Fibroblast of skin of right quadriceps (primary cell): ENCODE data around the gene CLK2.
A peak's percentile ranks its signal among the peaks of the same experiment; 100 is the strongest.

Experiments used
- DNase-seq: peaks from one replicate; pipeline ENCODE4 v3.0.0-alpha.2; 2013

CLK2 gene

DNA sequence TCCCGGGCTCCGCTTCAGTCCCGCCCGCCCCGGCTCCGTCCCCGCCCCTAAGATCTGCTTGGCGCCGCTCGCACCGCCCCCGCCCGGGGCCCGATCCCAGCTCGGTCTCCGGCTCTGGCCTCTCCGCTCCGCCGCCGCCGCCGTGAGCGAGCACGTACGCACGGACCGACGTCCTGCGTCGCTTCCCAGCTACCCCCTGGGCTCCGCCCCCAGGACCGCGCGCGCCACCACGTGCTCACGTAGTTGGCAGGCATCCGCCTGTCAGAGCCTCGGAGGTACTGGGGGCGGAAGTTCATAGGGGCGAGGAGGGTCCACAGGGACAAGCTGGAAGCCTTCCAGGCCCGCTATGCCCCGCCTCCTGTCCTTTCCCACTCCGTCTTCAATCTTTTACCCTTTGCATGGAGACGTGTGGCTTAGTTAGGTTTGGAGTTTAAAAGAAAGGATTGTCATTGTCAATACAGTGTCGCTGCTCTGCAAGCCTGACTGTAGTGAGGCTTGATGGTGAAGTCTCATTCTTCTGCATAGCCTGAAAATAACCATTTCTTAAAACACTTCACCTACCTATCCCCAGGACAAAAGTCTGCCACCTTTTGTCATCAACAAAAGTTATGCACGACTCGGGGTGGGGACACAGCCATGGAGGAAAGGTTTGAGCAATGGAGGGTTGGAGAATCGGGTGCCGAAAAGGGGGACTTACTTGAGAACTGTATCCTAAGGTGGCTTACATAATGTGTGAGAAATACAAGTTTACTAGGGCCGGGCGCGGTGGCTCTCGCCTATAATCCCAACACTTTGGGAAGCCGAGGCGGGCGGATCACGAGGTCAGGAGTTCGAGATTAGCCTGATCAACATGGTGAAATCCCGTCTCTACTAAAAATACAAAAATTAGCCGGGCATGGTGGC is at the start of gene CLK2:
Gene CLK2 (minus strand): TSS at position 162 of the 903 bp plus-strand sequence. CDS start 2,527 bp downstream, outside the sequence.
- DNase-seq: peak; percentile 95

DNA sequence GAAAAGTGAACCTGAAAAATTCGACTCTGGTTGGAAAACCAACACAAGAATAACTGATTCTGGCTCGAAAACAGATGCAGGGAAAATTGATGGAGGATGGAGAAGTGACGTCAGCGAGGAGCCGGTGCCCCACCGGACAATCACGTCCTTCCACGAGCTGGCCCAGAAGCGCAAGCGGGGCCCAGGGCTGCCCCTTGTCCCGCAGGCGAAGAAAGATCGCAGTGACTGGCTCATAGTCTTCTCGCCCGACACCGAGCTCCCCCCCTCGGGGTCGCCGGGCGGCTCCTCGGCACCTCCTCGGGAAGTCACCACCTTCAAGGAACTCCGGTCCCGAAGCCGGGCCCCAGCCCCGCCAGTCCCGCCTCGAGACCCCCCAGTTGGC is 49.3 kb upstream of the CLK2 start:
- no peak for DNase-seq

DNA sequence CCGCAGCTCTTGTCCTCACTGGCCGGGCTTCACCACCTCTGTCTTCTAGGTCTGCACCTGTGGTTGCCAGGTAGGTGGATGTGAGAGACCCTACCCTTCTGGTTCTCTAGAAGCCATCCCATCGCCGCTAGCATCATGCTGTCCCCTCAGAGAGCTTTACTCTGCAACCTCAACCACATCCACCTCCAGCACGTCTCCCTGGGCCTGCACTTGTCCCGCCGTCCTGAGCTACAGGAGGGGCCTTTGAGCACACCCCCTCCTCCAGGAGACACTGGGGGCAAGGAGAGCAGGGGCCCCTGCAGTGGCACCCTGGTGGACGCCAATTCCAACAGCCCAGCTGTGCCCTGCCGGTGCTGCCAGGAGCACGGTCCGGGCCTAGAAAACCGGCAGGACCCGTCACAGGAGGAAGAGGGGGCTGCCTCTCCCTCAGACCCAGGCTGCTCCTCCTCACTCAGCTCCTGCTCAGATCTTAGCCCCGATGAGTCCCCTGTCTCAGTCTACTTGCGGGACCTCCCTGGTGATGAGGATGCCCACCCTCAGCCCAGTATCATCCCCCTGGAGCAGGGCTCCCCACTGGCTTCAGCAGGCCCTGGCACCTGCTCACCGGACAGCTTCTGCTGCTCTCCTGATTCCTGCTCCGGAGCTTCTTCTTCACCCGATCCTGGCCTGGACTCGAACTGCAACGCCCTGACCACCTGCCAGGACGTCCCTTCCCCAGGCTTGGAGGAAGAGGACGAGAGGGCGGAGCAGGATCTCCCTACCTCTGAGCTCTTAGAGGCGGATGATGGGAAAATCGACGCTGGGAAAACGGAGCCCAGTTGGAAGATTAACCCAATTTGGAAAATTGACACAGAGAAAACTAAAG is 48.6 kb upstream of the CLK2 start:
- no peak for DNase-seq

DNA sequence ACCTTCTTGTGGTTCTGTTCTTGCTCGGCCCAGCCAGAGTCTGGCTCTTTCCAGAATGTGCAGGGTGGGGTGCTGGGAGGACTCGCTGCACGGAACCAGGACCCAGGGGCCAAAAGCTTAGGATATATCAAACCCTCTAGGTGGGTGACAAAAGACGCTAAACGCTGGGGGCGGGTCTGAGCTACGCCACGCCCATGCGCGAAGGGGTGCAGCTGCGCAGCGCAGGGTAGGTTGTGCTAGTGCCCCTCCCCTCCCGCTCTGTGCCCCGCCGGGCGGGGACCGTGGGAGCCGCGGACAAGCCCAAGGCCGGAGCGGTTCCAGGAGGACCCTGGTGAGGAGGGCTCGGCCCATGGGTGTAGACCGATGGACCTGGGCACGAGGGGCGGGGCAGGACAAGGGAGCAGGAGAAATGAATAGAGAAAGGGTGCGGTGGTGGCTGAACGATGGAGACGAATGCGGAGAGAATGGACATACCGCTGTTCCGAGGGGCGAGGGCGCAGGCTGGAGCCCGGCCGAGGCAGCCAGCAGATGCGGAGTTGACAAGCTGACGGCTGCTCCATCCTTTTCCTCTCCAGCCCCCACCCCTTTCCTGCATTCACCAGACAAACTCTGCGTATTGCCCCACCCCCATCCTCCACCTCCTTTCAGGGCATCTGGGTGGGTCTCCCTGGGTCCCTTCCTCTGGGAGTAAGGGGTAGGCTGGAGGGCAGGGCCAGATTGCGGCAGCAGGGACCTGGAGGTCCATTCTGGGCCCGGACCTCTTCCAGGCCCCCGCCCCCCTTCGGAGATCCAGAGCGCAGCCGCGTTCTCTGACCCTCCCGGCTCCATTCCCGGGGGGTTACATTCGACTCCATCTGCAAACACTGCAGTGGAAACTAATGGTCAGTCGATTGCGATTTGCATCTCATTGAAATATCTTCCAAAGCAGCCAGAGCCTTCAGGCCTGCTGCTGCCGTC is 47.6 kb upstream of the CLK2 start, which contains the start of gene RUSC1:
Gene RUSC1 (plus strand): TSS at position 234 of the 957 bp plus-strand sequence. CDS start 880 bp downstream, outside the sequence.
- peak; percentile 58 for DNase-seq

DNA sequence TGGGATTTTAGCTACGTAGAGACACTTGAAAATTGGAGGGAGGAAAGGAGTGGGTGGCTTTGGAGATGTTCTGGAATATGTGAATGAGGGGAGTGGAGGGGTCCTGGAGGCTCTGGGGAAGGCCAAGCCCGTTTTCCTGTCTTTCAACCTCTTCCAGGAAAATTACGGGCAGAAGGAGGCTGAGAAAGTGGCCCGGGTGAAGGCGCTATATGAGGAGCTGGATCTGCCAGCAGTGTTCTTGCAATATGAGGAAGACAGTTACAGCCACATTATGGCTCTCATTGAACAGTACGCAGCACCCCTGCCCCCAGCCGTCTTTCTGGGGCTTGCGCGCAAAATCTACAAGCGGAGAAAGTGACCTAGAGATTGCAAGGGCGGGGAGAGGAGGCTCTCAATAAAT is 46.9 kb upstream of the CLK2 start:
- no peak for DNase-seq

DNA sequence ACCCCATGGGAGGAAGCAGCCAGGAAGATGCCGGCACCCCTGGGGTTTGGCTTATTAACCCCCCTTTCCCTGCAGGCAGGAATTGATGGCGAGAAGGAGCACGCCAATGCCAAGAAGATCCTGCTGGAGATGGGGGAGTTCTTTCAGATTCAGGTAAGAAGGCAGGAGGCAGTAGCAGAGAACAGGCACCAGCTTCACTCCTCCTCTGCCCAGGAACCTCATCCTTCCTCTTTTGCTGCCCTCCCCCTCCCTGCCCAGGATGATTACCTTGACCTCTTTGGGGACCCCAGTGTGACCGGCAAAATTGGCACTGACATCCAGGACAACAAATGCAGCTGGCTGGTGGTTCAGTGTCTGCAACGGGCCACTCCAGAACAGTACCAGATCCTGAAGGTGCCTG is 46.2 kb upstream of the CLK2 start:
- DNase-seq: no peak

DNA sequence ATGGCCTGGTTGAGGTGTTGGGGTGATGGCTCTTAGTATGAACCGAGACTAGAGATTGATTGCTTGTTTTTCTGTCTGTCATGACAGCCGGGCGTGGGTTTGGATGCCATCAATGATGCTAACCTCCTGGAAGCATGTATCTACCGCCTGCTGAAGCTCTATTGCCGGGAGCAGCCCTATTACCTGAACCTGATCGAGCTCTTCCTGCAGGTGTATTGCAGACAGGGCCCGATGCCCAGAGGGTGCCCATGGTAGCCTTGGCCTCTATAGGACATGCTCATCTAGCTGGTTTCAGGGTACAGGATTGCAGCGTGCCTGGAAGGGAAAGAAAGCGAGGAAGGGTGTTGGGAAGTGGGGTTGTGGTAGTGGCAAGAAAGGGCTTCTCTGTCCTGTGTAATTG is 44.8 kb upstream of the CLK2 start:
- DNase-seq: no peak

DNA sequence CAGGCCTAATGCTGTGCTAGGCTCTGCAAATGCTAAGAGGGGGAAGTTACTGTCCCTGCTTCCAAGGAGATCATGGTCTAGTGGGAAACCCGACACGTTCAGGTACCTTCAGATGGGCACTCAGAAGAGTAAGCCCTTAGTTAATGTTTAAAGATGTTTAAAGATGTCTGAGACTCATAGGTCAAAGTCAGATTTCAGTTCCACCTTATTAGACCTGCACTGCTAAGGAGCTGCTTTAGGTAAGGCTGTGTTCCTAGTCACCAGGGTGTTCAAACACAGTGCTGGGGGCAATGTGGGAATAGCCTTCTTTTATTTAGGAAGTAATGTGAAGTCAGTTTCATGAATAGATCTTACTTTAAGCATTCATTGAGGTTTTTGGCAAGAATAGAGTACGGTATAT is 43.6 kb upstream of the CLK2 start:
- DNase-seq: no peak

DNA sequence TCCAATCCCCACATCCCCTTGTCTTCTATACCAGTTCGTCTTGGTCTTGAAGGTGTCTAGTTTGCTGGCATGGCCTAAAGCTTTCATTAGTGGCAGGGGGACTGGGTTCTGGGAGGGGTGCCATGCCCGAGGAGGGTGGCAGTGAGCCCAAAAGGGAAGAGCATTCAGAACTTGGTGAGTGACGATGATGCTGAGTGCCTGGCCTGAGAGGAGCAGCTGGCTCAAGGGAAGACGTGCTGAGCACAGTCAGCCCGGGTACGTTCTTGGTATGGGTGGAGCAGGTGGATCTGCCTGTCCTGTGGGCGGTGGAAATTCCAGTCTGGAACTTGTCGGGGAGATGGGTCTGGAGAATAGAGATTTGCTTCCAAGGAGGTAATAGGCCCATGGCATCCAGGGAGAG is 40.0 kb upstream of the CLK2 start:
- DNase-seq: no peak

DNA sequence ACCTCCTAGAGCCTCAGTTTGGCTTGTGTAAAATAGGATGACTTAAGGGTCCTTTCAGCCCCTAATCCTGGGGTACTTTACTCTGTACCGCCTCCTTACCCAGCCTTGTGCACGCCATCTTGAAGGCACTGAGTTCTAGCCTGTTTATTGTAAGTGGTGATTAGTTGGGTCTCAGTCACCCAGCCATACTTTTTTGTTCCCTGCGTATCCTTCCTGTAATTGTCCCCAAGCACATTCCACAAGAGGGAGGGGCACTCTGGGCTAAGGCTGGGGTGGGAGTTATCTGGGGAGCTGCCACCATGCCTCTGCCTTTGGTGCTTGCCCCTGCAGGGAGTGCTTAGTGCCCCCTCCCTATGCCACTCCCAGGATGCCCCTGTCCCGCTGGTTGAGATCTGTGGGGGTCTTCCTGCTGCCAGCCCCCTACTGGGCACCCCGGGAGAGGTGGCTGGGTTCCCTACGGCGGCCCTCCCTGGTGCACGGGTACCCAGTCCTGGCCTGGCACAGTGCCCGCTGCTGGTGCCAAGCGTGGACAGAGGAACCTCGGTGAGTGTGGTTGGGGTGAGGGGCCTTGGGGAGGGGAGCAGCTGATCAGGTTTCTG is 36.2 kb upstream of the CLK2 start:
- peak; percentile 16 for DNase-seq

DNA sequence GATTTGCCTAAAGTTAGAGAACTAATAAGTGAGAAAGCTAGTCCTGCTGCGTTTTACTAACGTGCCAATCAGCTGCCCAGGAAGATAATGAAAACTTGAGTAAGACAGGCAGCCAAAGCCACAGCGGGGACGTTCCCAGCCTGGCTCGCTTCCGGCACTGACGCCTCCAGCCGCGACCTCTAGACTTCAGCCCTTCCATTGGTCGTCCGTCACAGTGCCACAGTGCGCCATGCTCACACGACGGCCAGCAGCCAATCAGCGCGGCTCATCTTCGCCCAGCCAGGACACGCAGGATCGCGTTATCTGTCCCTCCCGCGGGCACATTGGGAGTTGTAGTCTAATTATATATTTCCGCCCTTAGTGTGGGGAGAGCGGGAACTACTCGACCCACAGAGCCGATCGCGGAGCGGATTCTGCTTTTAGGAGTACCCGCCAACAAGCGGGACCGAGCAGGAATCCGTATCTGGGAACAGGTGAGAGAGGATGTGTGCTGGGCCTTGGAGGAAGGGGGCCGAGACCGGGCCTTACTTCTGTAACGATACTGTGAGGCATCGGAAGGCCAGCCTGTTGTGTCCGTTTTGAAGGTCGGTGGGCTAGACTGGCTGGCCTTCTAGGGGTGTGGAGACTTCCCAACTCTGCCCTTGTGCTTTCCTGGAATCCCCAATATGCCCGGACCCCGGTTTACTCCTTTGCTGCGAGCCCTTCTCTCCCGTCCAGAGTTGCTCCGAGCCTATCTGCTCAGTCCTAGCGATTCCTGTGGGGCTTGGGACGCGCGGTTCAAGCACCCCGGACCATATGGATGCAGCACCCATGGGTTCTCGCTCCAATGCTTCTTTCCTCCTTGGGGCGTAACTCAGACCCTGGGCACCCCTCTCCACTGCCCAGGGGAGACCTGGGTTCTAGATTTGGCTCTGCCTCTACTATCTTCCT is 35.5 kb upstream of the CLK2 start, which contains the start of gene FDPS:
Gene FDPS (plus strand): TSS at position 374 of the 930 bp plus-strand sequence. CDS start 924 bp downstream, outside the sequence.
- peak; percentile 99 for DNase-seq

DNA sequence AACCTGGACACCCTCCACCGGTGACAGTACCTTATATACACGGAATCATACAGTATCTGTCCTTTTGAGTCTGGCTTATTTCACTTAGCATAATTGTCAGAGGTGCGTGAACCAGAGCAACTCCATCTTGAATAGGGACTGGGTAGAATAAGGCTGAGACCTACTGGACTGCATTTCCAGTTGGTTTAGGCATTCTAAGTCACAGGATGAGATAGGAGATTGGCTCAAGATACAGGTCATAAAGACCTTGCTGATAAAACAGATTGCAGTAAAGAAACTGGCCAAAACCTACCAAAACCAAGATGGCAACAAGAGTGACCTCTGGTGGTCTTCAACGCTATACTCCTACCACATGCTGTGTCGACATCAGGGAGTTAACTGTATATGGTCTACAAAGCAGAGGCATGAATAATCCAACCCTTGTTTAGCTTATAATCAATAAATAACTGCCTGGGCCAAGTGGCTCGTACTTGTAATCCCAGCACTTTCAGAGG is 34.0 kb upstream of the CLK2 start:
- DNase-seq: peak; percentile 57

DNA sequence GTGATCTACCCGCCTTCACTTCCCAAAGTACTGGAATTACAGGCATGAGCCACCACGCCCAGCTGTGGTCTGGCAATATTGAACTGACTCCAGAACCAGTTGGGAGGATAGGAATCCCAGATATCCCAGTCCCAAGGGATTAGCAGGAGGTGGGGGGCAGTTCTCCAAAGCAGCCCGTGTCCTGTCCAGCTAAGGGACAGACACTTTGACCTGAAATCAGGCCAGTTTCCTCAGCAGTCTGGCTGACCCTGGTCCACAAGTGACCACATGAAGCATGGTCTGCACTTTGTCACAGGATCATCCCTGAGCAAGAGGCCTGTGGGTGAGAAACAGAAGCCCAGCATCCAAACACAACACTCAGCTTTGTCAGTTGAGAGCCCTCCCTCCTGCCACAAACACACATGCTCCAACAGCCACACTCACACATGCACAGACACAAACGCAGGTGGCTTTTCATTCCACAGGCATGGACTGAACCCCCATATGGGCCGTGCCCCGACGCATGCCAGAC is 32.6 kb upstream of the CLK2 start:
- peak; percentile 27 for DNase-seq

DNA sequence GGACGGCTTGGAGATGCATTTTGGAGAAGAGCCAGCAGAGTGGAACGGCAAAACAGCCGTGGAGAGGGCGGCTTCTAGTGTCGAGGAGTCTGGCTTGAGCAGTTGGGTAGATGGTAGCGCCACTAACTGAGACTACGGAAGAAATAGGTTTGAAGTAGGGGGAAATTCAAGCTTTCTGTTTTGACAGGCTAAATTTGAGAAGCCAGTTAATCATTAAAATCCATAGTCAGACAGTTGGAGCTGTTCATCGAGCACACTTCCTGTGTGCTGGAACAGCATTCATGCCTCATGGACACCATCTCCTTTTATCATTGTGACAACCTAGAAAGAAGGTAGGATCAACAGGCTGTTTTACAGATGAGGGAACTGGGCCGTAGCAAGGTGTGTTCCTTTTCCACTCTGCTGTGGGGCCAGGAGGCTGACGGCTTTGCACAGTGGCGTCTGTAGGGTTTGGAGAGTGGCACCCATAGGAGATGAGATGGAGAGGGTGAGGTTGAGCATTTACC is 31.3 kb upstream of the CLK2 start:
- DNase-seq: no peak

DNA sequence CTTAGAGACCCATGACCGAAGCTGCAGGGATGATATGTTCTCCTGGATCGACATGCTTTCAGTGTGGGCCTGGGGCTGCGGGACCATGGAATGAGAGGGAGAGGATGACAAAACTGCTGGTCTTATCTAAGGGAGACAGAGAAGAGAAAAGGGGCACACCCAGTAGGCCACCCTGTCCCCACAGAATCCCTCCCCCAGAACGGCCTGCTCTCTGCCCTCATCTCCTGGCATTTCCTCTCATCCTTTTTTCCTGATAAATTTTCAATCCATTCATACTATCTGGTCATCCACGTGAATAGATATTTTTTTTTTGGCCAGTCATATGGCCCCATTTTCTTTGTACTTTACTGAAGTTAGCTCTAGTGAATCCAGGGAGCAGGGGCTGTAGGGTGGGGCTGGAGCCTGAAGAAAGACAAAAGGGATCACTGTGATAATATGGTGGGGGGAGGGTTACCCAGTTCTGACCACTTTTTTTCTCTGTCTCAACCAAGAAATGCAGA is 28.1 kb upstream of the CLK2 start, which contains the start of gene PKLR:
Gene PKLR (minus strand): TSS at position 97 of the 500 bp plus-strand sequence. CDS start 43 bp downstream, at position 54.
- DNase-seq: no peak

DNA sequence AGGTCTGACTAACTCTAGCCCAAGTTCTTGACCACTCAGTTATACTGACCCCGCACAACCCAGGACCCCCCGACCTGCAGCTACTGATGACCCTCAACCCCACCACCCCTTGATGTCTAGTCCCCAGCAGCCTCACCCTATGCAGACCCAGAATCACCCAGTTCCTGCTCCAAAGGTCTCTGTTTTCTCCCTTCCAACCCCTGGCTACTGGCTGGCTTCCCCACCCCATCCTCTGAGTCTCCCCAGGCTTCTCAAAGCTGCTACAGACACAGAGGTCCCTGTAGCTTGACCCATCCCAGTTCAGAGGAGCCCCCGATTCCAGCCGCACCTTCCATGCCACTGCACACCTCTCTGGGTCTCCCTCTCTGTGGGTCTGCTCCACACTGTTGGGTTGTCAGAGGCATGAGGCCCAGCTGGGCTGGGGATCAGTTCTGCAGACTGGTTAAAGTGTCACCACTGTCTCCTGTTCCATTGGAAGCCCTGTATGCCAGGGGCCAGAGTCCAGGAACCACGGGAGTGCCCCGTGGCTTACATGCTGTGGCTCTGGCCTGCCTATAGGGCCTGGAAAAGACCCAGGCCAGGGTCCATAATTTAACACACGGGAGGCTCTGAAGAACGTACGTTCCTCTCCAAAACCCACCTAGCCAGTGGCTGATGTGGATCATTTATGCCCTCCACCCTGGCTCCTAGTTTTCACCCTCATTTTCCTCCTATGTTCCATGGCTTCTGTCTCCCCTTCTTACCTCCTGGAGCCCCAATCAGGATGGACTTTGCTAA is 27.4 kb upstream of the CLK2 start:
- no peak for DNase-seq

DNA sequence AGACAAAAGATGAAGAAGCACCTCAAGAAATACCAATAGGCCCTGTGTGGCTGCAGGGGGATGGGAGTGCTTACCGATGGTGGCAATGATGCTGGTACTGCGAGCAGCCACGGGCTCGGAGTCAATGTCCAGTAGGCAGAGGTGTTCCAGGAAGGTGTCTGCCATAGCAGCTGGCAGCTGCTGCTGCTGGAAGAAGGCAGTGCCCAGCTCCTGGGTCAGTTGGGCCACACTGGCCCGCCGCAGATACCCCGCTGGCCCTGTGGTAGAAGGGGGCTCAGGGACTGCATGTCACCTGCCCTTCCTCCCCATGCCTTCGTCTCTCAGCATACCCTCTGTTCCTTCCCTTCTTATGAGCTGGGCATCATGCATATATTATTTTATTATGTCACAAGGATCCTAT is 26.7 kb upstream of the CLK2 start:
- no peak for DNase-seq

DNA sequence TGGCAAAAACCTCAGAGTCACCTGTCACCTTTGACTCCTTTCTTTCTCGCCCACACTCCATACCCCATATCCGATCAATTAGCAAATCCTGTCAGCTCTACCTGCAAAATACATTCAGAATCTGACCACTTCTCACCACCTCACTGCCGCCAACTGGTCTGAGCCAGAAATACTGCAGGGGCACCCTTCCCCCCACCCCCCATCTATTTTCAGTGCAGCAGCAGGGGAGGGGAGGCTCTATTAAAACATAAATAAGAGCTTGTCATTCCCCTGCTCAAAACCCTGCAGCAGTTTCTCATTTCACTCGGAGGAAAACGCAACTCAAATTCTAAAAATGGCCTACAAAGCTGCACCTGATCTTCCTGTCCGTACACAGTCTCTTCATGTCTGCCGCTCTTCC is 24.1 kb upstream of the CLK2 start:
- DNase-seq: no peak

DNA sequence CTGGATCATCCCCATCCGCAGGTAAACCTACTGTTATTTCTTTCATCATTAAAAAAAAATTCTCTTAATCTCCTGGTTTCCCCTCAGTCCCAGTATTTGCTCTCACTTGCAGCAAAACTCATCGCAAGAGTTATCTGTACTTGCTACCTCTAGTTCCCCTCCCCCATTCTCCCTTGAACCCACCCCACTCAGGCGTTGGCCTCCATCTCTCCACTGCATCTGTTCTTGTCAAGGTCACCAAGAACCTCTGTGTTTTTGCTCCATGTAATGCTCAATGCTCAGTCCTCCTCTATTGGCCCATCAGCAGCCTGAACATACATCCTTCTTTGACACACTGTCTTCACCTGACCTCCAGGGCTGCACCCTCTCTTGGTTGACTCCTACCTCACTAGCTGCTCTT is 23.4 kb upstream of the CLK2 start:
- DNase-seq: no peak
